B cell (primary cell): ENCODE data around the gene KCNJ16.

Experiments used
- EZH2 ChIP-seq: IDR thresholded peaks from 2 replicates; pipeline ENCODE4 v1.6.1; 2012; ENCODE audit warnings: borderline replicate concordance, low read depth, mild to moderate bottlenecking, moderate library complexity, low read length; ENCODE audit not compliant: insufficient read depth, poor library complexity, severe bottlenecking
- TF ChIP-seq, protein P1 (sequence below): fragments of 200-600 bp; IDR thresholded peaks from one replicate; pipeline ENCODE4 v1.8.0; 2022; ENCODE audit warnings: antibody characterized with exemption, mild to moderate bottlenecking

DNA sequence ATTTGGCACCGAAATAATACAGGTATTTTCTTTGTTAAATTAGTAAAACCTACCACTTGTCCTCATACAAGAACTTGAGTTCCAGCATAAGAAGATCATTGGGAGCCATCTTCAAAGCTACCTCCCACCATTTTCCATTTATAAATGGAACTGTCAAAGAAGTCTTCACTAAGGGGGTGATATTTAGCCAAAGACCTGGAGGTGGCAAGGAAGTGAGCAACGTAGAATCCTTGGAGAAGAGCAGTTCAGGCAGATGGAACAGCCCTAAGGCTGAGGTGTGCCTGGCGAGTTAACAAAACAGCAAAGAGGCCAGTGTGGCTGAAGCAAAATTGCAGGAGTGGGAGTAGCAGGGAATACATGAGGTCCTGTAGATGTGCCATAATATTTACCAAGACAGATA is 1.8 kb downstream of the KCNJ16 start:
- TF ChIP-seq, protein P1, sequence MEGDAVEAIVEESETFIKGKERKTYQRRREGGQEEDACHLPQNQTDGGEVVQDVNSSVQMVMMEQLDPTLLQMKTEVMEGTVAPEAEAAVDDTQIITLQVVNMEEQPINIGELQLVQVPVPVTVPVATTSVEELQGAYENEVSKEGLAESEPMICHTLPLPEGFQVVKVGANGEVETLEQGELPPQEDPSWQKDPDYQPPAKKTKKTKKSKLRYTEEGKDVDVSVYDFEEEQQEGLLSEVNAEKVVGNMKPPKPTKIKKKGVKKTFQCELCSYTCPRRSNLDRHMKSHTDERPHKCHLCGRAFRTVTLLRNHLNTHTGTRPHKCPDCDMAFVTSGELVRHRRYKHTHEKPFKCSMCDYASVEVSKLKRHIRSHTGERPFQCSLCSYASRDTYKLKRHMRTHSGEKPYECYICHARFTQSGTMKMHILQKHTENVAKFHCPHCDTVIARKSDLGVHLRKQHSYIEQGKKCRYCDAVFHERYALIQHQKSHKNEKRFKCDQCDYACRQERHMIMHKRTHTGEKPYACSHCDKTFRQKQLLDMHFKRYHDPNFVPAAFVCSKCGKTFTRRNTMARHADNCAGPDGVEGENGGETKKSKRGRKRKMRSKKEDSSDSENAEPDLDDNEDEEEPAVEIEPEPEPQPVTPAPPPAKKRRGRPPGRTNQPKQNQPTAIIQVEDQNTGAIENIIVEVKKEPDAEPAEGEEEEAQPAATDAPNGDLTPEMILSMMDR, result no peak
- no peak for TF ChIP-seq EZH2
